Measurements from ENCODE around the gene EMX1. TPM values are rescaled to one million over a fixed set of nuclear protein-coding genes. Genes with fewer than 3 reads are reported as not detected.

EMX1 gene
- polyA plus RNA-seq, 1 donor from 2014 or later, result 0.33 TPM

GRCh38 chr2:72897785-72898584 is 19.3 kb upstream of the EMX1 start:
- Histone ChIP-seq H3K9me2 (ENCODE audit: insufficient read depth, low read length) (no peaks in the 10 kb centered on the region), H3K9me3 (ENCODE audit: low read length) (no peaks in the 10 kb centered on the region), H3K27ac (ENCODE audit: low read length) (no peak overlapping the region), H3K36me3 (ENCODE audit: insufficient read depth, low read length) (no peaks in the 10 kb centered on the region), H4K20me1 (ENCODE audit: insufficient read depth) (no peaks in the 10 kb centered on the region), H3F3A (ENCODE audit: insufficient read depth, low read length, poor library complexity, severe bottlenecking) (no peaks in the 10 kb centered on the region), H3K27me3 (ENCODE audit: insufficient read depth, low read depth, low read length) (no peaks in the 10 kb centered on the region), H3K79me2 (replicated peaks; ENCODE audit: insufficient read depth, low read length) (no peaks in the 10 kb centered on the region), H3K4me3 (ENCODE audit: low read length) (no peak overlapping the region), H3K9ac (ENCODE audit: low read length) (no peak overlapping the region), H2AFZ (ENCODE audit: low read depth, low read length) (no peak overlapping the region), H3K4me2 (ENCODE audit: low read length) (no peak overlapping the region)
- TF ChIP-seq EZH2 (IDR thresholded peaks at IDR 0.05; ENCODE audit: borderline replicate concordance, insufficient read depth, low read length, poor library complexity, severe bottlenecking) (no peak), CTCF (IDR thresholded peaks at IDR 0.05; ENCODE audit: poor library complexity, severe bottlenecking) (no peak), MXI1 (conservative IDR thresholded peaks at IDR 0.05; ENCODE audit: poor library complexity, severe bottlenecking) (no peak), EP300 (conservative IDR thresholded peaks at IDR 0.05; ENCODE audit: poor library complexity, severe bottlenecking) (no peak), REST (IDR thresholded peaks at IDR 0.05; ENCODE audit: borderline replicate concordance) (no peak), RAD21 (conservative IDR thresholded peaks at IDR 0.05) (no peak), POLR2AphosphoS5 (IDR thresholded peaks at IDR 0.05) (no peak), TAF1 (IDR thresholded peaks at IDR 0.05; ENCODE audit: low read depth) (no peak), SMC3 (conservative IDR thresholded peaks at IDR 0.05; ENCODE audit: poor library complexity) (no peak)

GRCh38 chr2:72898585-72898906 is 18.8 kb upstream of the EMX1 start:
- no peaks in the 10 kb centered on the region for H3F3A ChIP-seq (ENCODE audit: insufficient read depth, low read length, poor library complexity, severe bottlenecking)
- H2AFZ ChIP-seq (ENCODE audit: low read depth, low read length), result no peak overlapping the region
- no peak overlapping the region for H3K9ac ChIP-seq (ENCODE audit: low read length)
- TF ChIP-seq EP300 (conservative IDR thresholded peaks at IDR 0.05; ENCODE audit: poor library complexity, severe bottlenecking), result no peak
- no peak for TF ChIP-seq TAF1 (IDR thresholded peaks at IDR 0.05; ENCODE audit: low read depth)
- TF ChIP-seq MXI1 (conservative IDR thresholded peaks at IDR 0.05; ENCODE audit: poor library complexity, severe bottlenecking), result no peak
- no peak for TF ChIP-seq CTCF (IDR thresholded peaks at IDR 0.05; ENCODE audit: poor library complexity, severe bottlenecking)
- no peak for TF ChIP-seq POLR2AphosphoS5 (IDR thresholded peaks at IDR 0.05)
- no peak for TF ChIP-seq SMC3 (conservative IDR thresholded peaks at IDR 0.05; ENCODE audit: poor library complexity)
- no peak for TF ChIP-seq REST (IDR thresholded peaks at IDR 0.05; ENCODE audit: borderline replicate concordance)
- TF ChIP-seq EZH2 (IDR thresholded peaks at IDR 0.05; ENCODE audit: borderline replicate concordance, insufficient read depth, low read length, poor library complexity, severe bottlenecking), result no peak
- no peak for TF ChIP-seq RAD21 (conservative IDR thresholded peaks at IDR 0.05)
- H3K27ac ChIP-seq (ENCODE audit: low read length), result no peak overlapping the region
- H3K4me2 ChIP-seq (ENCODE audit: low read length), result no peak overlapping the region
- H3K4me3 ChIP-seq (ENCODE audit: low read length), result no peak overlapping the region
- H3K9me2 ChIP-seq (ENCODE audit: insufficient read depth, low read length), result no peaks in the 10 kb centered on the region
- H3K9me3 ChIP-seq (ENCODE audit: low read length), result no peaks in the 10 kb centered on the region
- no peaks in the 10 kb centered on the region for H4K20me1 ChIP-seq (ENCODE audit: insufficient read depth)
- no peaks in the 10 kb centered on the region for H3K27me3 ChIP-seq (ENCODE audit: insufficient read depth, low read depth, low read length)
- H3K79me2 ChIP-seq (replicated peaks; ENCODE audit: insufficient read depth, low read length), result no peaks in the 10 kb centered on the region
- H3K36me3 ChIP-seq (ENCODE audit: insufficient read depth, low read length), result no peaks in the 10 kb centered on the region

Measured in neural cell (in vitro differentiated cells).